Measurements from ENCODE around the gene CPA4.

DNA sequence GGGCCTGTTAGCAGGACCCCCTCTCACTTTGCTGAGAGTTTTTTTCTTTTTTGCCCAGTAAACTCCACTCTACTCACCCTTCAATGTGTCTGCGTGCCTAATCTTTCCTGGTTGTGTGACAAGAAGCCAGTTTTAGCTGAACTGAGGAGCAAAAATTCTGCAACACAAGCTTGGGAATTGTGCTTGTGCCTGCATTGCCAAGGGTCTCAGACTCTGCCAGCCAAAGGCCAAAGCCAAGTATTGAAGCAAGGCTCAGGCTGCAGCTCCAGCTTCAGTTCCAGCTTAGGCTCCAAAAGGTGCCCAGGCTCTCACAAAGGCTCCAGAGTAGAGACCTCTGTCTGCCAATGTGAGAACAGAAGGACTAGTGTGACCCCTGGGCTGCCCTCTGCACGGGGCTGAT is 30.5 kb upstream of the CPA4 start:
- TF ChIP-seq, protein P1, sequence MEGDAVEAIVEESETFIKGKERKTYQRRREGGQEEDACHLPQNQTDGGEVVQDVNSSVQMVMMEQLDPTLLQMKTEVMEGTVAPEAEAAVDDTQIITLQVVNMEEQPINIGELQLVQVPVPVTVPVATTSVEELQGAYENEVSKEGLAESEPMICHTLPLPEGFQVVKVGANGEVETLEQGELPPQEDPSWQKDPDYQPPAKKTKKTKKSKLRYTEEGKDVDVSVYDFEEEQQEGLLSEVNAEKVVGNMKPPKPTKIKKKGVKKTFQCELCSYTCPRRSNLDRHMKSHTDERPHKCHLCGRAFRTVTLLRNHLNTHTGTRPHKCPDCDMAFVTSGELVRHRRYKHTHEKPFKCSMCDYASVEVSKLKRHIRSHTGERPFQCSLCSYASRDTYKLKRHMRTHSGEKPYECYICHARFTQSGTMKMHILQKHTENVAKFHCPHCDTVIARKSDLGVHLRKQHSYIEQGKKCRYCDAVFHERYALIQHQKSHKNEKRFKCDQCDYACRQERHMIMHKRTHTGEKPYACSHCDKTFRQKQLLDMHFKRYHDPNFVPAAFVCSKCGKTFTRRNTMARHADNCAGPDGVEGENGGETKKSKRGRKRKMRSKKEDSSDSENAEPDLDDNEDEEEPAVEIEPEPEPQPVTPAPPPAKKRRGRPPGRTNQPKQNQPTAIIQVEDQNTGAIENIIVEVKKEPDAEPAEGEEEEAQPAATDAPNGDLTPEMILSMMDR (IDR thresholded peaks at IDR 0.05; ENCODE audit: low read depth, low read length, poor library complexity, severe bottlenecking), result no peak
- TF ChIP-seq EZH2phosphoT487 (IDR thresholded peaks at IDR 0.05; ENCODE audit: borderline replicate concordance, low read length), result no peak
